Mucosa of stomach (tissue), 1 donor: Measurements from ENCODE around the gene HOXB6.

Experiments used
- H3K27me3 ChIP-seq: one replicate; pipeline ENCODE4 v1.7.0; 2013; ENCODE audit warnings: mild to moderate bottlenecking, low read length; ENCODE audit not compliant: control insufficient read depth, insufficient read depth
- H3K36me3 ChIP-seq: one replicate; pipeline ENCODE4 v1.7.0; 2013; ENCODE audit warnings: low read length; ENCODE audit not compliant: control insufficient read depth, insufficient read depth
- H3K4me1 ChIP-seq: one replicate; pipeline ENCODE4 v1.7.0; 2013; ENCODE audit warnings: mild to moderate bottlenecking, low read length; ENCODE audit not compliant: control insufficient read depth, insufficient read depth
- H3K4me3 ChIP-seq: one replicate; pipeline ENCODE4 v1.7.0; 2013; ENCODE audit warnings: low read length
- H3K9ac ChIP-seq: one replicate; pipeline ENCODE4 v1.7.0; 2013; ENCODE audit warnings: mild to moderate bottlenecking, low read length, moderate library complexity
- H3K9me3 ChIP-seq: one replicate; pipeline ENCODE4 v1.7.0; 2013; ENCODE audit warnings: mild to moderate bottlenecking, low read length, moderate library complexity; ENCODE audit not compliant: control insufficient read depth
- donor health status: Pancreatic carcinoma.

Gene HOXB6

GRCh38 chr17:48604770-48605329, at the start of gene HOXB6:
Gene HOXB6 (minus strand): TSS chr17:48604986. CDS start chr17:48598150, 6,836 bp downstream.
- no peak within 1 kb of the TSS for H3K4me3 ChIP-seq
- H3K27me3 ChIP-seq: peaks cover 100% of the 10 kb centered on the region
- H3K36me3 ChIP-seq: no peaks in the 10 kb centered on the region
- H3K9me3 ChIP-seq: peaks cover 4% of the 10 kb centered on the region
- no peak within 1 kb of the TSS for H3K9ac ChIP-seq
- peaks cover 1% of the 10 kb centered on the region for H3K4me1 ChIP-seq

GRCh38 chr17:48649741-48650140, 45.0 kb upstream of the HOXB6 start:
- Histone ChIP-seq H3K27me3 (peaks cover 44% of the 10 kb centered on the region), H3K9ac (no peak overlapping the region), H3K9me3 (no peaks in the 10 kb centered on the region), H3K36me3 (no peaks in the 10 kb centered on the region), H3K4me1 (peaks cover 7% of the 10 kb centered on the region), H3K4me3 (no peak overlapping the region)

GRCh38 chr17:48647963-48648245, 43.1 kb upstream of the HOXB6 start:
- H3K9ac ChIP-seq: no peak overlapping the region

GRCh38 chr17:48647103-48647962, 42.5 kb upstream of the HOXB6 start:
- Histone ChIP-seq H3K9me3 (no peaks in the 10 kb centered on the region), H3K9ac (no peak overlapping the region), H3K36me3 (no peaks in the 10 kb centered on the region), H3K4me3 (no peak overlapping the region), H3K4me1 (peaks cover 7% of the 10 kb centered on the region), H3K27me3 (peaks cover 68% of the 10 kb centered on the region)

More at GRCh38 chr17:48647963-48648245, 43.1 kb upstream of the HOXB6 start:
- H3K27me3 ChIP-seq: peaks cover 62% of the 10 kb centered on the region
- H3K9me3 ChIP-seq: no peaks in the 10 kb centered on the region
- no peak overlapping the region for H3K4me3 ChIP-seq
- H3K36me3 ChIP-seq: no peaks in the 10 kb centered on the region
- H3K4me1 ChIP-seq: peaks cover 7% of the 10 kb centered on the region

GRCh38 chr17:48646183-48647102, 41.7 kb upstream of the HOXB6 start:
- Histone ChIP-seq H3K9ac (no peak overlapping the region), H3K4me3 (no peak overlapping the region), H3K4me1 (peaks cover 7% of the 10 kb centered on the region), H3K9me3 (no peaks in the 10 kb centered on the region), H3K36me3 (no peaks in the 10 kb centered on the region), H3K27me3 (peaks cover 77% of the 10 kb centered on the region)

GRCh38 chr17:48645639-48646182, 40.9 kb upstream of the HOXB6 start:
- no peaks in the 10 kb centered on the region for H3K36me3 ChIP-seq
- H3K27me3 ChIP-seq: peaks cover 84% of the 10 kb centered on the region
- no peaks in the 10 kb centered on the region for H3K9me3 ChIP-seq
- no peak overlapping the region for H3K9ac ChIP-seq
- peaks cover 7% of the 10 kb centered on the region for H3K4me1 ChIP-seq
- no peak overlapping the region for H3K4me3 ChIP-seq

GRCh38 chr17:48644910-48645557, 40.2 kb upstream of the HOXB6 start:
- Histone ChIP-seq H3K27me3 (peaks cover 87% of the 10 kb centered on the region), H3K4me3 (no peak overlapping the region), H3K9ac (no peak overlapping the region), H3K4me1 (peaks cover 7% of the 10 kb centered on the region), H3K36me3 (no peaks in the 10 kb centered on the region), H3K9me3 (no peaks in the 10 kb centered on the region)

GRCh38 chr17:48644159-48644558, 39.4 kb upstream of the HOXB6 start:
- Histone ChIP-seq H3K9me3 (no peaks in the 10 kb centered on the region), H3K27me3 (peaks cover 92% of the 10 kb centered on the region), H3K4me3 (no peak overlapping the region), H3K36me3 (no peaks in the 10 kb centered on the region), H3K4me1 (peaks cover 7% of the 10 kb centered on the region), H3K9ac (no peak overlapping the region)

- no peak overlapping the region for H3K9ac ChIP-seq
- H3K4me3 ChIP-seq: no peak overlapping the region
- peaks cover 7% of the 10 kb centered on the region for H3K4me1 ChIP-seq
- H3K27me3 ChIP-seq: peaks cover 95% of the 10 kb centered on the region
- no peaks in the 10 kb centered on the region for H3K9me3 ChIP-seq
- H3K36me3 ChIP-seq: no peaks in the 10 kb centered on the region
Observed at GRCh38 chr17:48643697-48644012, 38.9 kb upstream of the HOXB6 start.

GRCh38 chr17:48642843-48643696, 38.3 kb upstream of the HOXB6 start:
- Histone ChIP-seq H3K27me3 (peaks cover 100% of the 10 kb centered on the region), H3K4me3 (no peak overlapping the region)

More at GRCh38 chr17:48642843-48643696, 38.3 kb upstream of the HOXB6 start:
- Histone ChIP-seq H3K4me1 (peaks cover 7% of the 10 kb centered on the region), H3K36me3 (no peaks in the 10 kb centered on the region), H3K9ac (no peak overlapping the region), H3K9me3 (no peaks in the 10 kb centered on the region)
